ENCODE data around the gene NALF2. TPM values are rescaled to one million over a fixed set of nuclear protein-coding genes. Genes with fewer than 3 reads are reported as not detected.

The NALF2 gene
- polyA plus RNA-seq, 3 donors = 0.65 to 0.80 (median 0.74) TPM

GRCh38 chrX:69524781-69525363 lies 20.7 kb downstream of the NALF2 start:
- no peak for DNase-seq (ENCODE audit: low read depth in 3 of 3, low spot score in 2 of 3)

GRCh38 chrX:69530306-69530705 lies 26.2 kb downstream of the NALF2 start:
- no peak for DNase-seq (ENCODE audit: low read depth in 3 of 3, low spot score in 2 of 3)

- no peak for DNase-seq (ENCODE audit: low read depth in 3 of 3, low spot score in 2 of 3)
Measured at GRCh38 chrX:69531031-69531755, 27.1 kb downstream of the NALF2 start.

- DNase-seq (ENCODE audit: low read depth in 3 of 3, low spot score in 2 of 3) = no peak
Measured at GRCh38 chrX:69535661-69536060, 31.5 kb downstream of the NALF2 start.

GRCh38 chrX:69538321-69538876 lies 34.3 kb downstream of the NALF2 start:
- no peak for DNase-seq (ENCODE audit: low read depth in 3 of 3, low spot score in 2 of 3)

GRCh38 chrX:69539437-69539836 lies 35.3 kb downstream of the NALF2 start:
- no peak for DNase-seq (ENCODE audit: low read depth in 3 of 3, low spot score in 2 of 3)

GRCh38 chrX:69541956-69542355 lies 37.8 kb downstream of the NALF2 start:
- DNase-seq (ENCODE audit: low read depth in 3 of 3, low spot score in 2 of 3) = no peak

- DNase-seq (ENCODE audit: low read depth in 3 of 3, low spot score in 2 of 3) = no peak
Measured at GRCh38 chrX:69543572-69543971, 39.4 kb downstream of the NALF2 start.

GRCh38 chrX:69546417-69546816 lies 42.3 kb downstream of the NALF2 start:
- DNase-seq (ENCODE audit: low read depth in 3 of 3, low spot score in 2 of 3) = no peak

- no peak for DNase-seq (ENCODE audit: low read depth in 3 of 3, low spot score in 2 of 3)
Measured at GRCh38 chrX:69546978-69547377, 42.9 kb downstream of the NALF2 start.

GRCh38 chrX:69551421-69552009 lies 47.4 kb downstream of the NALF2 start:
- no peak for DNase-seq (ENCODE audit: low read depth in 3 of 3, low spot score in 2 of 3)

GRCh38 chrX:69552512-69552911 lies 48.4 kb downstream of the NALF2 start:
- no peak for DNase-seq (ENCODE audit: low read depth in 3 of 3, low spot score in 2 of 3)

Other genes with a start within 250 kb of the NALF2 start
- 1 to 10 TPM; 5.8 to 6.3 (median 6.1) TPM for gene EDA, start 111.8 kb downstream of the NALF2 start, polyA plus RNA-seq (ENCODE audit: insufficient read length in 3 of 3)

Data from right renal cortex interstitium (tissue), 3 donors.